ENCODE measurements around the gene NPTX1. TPM values are rescaled to one million over a fixed set of nuclear protein-coding genes. Genes with fewer than 3 reads are reported as not detected.
A peak's percentile ranks its signal among the peaks of the same experiment; 100 is the strongest.

NPTX1 gene
- total and polyA plus RNA-seq, 2 of the 13 experiments (the other 11 are each of a cell fraction or from before 2014, with no cell fraction given): 0.01 TPM; not detected in 1

DNA sequence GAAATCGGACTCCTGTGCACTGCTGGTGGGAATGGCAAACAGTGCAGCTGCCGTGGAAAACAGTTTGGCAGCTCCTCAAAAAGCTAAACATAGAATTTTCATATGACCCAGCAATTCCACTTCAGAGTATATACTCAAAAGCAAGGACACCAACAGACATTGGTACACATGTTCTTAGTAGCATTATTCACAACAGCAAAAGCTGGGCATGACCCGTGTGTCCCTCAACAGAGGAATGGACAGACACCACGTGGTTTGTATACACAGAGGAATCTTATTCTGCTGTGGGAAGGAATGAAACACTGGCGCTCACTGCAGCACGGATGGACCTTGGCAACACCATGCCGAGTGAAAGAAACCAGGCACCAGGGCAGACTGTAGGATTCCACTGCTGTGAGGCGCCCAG, 16.0 kb downstream of the NPTX1 start:
- WGBS (ENCODE audit: low lambda C conversion rate): 9% methylated on average over 8 of the region's 8 CpGs
- H2AFZ ChIP-seq (ENCODE audit: low read length): no peak overlapping the region
- FAIRE-seq (no peak), DNase-seq (ENCODE audit: low spot score) (no peak), ATAC-seq (no peak)
- peaks cover 16% of the 10 kb centered on the region for H3K4me1 ChIP-seq (ENCODE audit: insufficient read depth, low read length)
- CTCF ChIA-PET (ENCODE audit: low intra/inter-chr PET ratio, low total read pairs): no interaction called here
- POLR2A ChIA-PET: no interaction called here
- in situ Hi-C loops (cut with HindIII; ENCODE audit: extremely low pct_ligation_motif_present, low pct_unique_long_range_greater_than_20kb): no loop called here
- no peak for TF ChIP-seq HNF4A (CRISPR knock-in tag; IDR thresholded peaks at IDR 0.05)
- no peak for TF ChIP-seq SRSF1 (optimal IDR thresholded peaks at IDR 0.05; ENCODE audit: low read depth, low read length)
- TF ChIP-seq TP53 (CRISPR knock-in tag; conservative IDR thresholded peaks at IDR 0.05): no peak
- TF ChIP-seq, protein P1, sequence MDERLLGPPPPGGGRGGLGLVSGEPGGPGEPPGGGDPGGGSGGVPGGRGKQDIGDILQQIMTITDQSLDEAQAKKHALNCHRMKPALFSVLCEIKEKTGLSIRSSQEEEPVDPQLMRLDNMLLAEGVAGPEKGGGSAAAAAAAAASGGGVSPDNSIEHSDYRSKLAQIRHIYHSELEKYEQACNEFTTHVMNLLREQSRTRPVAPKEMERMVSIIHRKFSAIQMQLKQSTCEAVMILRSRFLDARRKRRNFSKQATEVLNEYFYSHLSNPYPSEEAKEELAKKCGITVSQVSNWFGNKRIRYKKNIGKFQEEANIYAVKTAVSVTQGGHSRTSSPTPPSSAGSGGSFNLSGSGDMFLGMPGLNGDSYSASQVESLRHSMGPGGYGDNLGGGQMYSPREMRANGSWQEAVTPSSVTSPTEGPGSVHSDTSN (CRISPR knock-in tag; IDR thresholded peaks at IDR 0.05): no peak
- TF ChIP-seq, protein P2, sequence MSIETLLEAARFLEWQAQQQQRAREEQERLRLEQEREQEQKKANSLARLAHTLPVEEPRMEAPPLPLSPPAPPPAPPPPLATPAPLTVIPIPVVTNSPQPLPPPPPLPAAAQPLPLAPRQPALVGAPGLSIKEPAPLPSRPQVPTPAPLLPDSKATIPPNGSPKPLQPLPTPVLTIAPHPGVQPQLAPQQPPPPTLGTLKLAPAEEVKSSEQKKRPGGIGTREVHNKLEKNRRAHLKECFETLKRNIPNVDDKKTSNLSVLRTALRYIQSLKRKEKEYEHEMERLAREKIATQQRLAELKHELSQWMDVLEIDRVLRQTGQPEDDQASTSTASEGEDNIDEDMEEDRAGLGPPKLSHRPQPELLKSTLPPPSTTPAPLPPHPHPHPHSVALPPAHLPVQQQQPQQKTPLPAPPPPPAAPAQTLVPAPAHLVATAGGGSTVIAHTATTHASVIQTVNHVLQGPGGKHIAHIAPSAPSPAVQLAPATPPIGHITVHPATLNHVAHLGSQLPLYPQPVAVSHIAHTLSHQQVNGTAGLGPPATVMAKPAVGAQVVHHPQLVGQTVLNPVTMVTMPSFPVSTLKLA (IDR thresholded peaks at IDR 0.05): peak; percentile 37; the same call in 1 of the 2 replicates
- peaks cover 15 to 87% of the 10 kb centered on the region in 2 experiments for H3K27me3 ChIP-seq (ENCODE audit: control insufficient read depth in 1 of 2, insufficient read depth in 2 of 2, low read length in 2 of 2)
- H3K27ac ChIP-seq (ENCODE audit: extremely low read length, insufficient read depth, low read length): no peak overlapping the region
- intact Hi-C loops (cut with micrococcal nuclease; ENCODE audit: unreplicated experiment): no loop called here
- no TSS peak for BruUV-seq (replicated peaks)
- H3K79me2 ChIP-seq (ENCODE audit: insufficient read depth, low read length): no peaks in the 10 kb centered on the region
- H3K4me3 ChIP-seq (replicated peaks in 1 of 3; ENCODE audit: insufficient read depth in 1 of 3, low read depth in 2 of 3, low read length in 3 of 3): no peak overlapping the region
- no peak overlapping the region for H3K4me2 ChIP-seq (ENCODE audit: low read depth, low read length)
- H3K36me3 ChIP-seq (replicated peaks in 1 of 2; ENCODE audit: control insufficient read depth in 1 of 2, insufficient read depth in 2 of 2, low read length in 2 of 2): no peaks in the 10 kb centered on the region
- H4K20me1 ChIP-seq (ENCODE audit: insufficient read depth, low read length): no peaks in the 10 kb centered on the region; the same call in 1 of the 2 replicates
- no peaks in the 10 kb centered on the region for H3K9me3 ChIP-seq (ENCODE audit: low read length)
- H3K9ac ChIP-seq (ENCODE audit: insufficient read depth, low read depth, low read length): no peak overlapping the region

DNA sequence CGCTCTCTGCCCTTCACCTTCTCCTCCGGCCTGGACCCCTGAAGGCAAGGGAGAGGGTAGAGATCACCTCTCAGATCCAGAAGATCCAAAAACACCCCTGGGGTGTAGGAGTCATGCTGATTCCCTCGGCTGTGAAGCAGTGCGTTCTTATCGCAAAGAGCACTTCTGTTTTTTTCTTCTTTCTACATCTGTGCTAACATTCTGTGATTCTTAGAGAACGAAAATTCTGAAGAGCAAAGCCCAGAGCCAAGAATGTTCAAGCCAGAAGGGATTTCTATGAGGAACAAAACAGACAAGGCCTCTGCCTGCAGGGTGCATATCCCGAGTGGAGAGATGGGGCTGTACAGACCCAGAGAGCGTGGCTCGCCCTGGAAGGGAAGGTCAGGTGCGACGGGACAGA, 17.2 kb downstream of the NPTX1 start:
- Histone ChIP-seq H3K4me1 (ENCODE audit: insufficient read depth, low read length) (peaks cover 21% of the 10 kb centered on the region), H3K27ac (ENCODE audit: extremely low read length, insufficient read depth, low read length) (no peak overlapping the region), H3K36me3 (replicated peaks in 1 of 2; ENCODE audit: control insufficient read depth in 1 of 2, insufficient read depth in 2 of 2, low read length in 2 of 2) (no peaks in the 10 kb centered on the region), H3K4me2 (ENCODE audit: low read depth, low read length) (no peak overlapping the region), H3K79me2 (ENCODE audit: insufficient read depth, low read length) (no peaks in the 10 kb centered on the region), H2AFZ (ENCODE audit: low read length) (no peak overlapping the region), H3K9me3 (ENCODE audit: low read length) (no peaks in the 10 kb centered on the region), H3K4me3 (replicated peaks in 1 of 3; ENCODE audit: insufficient read depth in 1 of 3, low read depth in 2 of 3, low read length in 3 of 3) (no peak overlapping the region), H3K27me3 (ENCODE audit: control insufficient read depth in 1 of 2, insufficient read depth in 2 of 2, low read length in 2 of 2) (peaks cover 11 to 75% of the 10 kb centered on the region in 2 experiments; a peak in 4 of 5 replicates), H4K20me1 (ENCODE audit: insufficient read depth, low read length) (no peaks in the 10 kb centered on the region), H3K9ac (ENCODE audit: insufficient read depth, low read depth, low read length) (no peak overlapping the region)
- BruUV-seq (replicated peaks): no TSS peak
- TF ChIP-seq MAZ (IDR thresholded peaks at IDR 0.05; ENCODE audit: borderline replicate concordance, low read depth, low read length) (no peak), MAZ (CRISPR knock-in tag; IDR thresholded peaks at IDR 0.05; ENCODE audit: low read depth) (no peak)
- ChIA-PET POLR2A (no interaction called here), CTCF (ENCODE audit: low intra/inter-chr PET ratio, low total read pairs) (no interaction called here)
- in situ Hi-C loops (cut with HindIII; ENCODE audit: extremely low pct_ligation_motif_present, low pct_unique_long_range_greater_than_20kb) (no loop called here), intact Hi-C loops (cut with micrococcal nuclease; ENCODE audit: unreplicated experiment) (no loop called here)
- no peak for FAIRE-seq
- no peak for ATAC-seq
- no peak for DNase-seq (ENCODE audit: low spot score)
- 34% methylated on average over 11 of the region's 11 CpGs for WGBS (ENCODE audit: low lambda C conversion rate)
